C4-2B (cell line): ENCODE measurements around the gene PPT2.
A peak's percentile ranks its signal among the peaks of the same experiment; 100 is the strongest.

Source experiments
- H3K27ac ChIP-seq: fragments of 450-650 bp; 2 replicates; pipeline ENCODE4 v1.5.1; 2017
- ZFX ChIP-seq: fragments of 450-650 bp; IDR thresholded peaks from 2 replicates; pipeline ENCODE4 v1.6.1; 2017
- TF ChIP-seq, protein P1 (sequence below): fragments of 450-650 bp; conservative IDR thresholded peaks from 2 replicates; pipeline ENCODE4 v1.5.1; 2017; ENCODE audit warnings: mild to moderate bottlenecking

The PPT2 gene

DNA sequence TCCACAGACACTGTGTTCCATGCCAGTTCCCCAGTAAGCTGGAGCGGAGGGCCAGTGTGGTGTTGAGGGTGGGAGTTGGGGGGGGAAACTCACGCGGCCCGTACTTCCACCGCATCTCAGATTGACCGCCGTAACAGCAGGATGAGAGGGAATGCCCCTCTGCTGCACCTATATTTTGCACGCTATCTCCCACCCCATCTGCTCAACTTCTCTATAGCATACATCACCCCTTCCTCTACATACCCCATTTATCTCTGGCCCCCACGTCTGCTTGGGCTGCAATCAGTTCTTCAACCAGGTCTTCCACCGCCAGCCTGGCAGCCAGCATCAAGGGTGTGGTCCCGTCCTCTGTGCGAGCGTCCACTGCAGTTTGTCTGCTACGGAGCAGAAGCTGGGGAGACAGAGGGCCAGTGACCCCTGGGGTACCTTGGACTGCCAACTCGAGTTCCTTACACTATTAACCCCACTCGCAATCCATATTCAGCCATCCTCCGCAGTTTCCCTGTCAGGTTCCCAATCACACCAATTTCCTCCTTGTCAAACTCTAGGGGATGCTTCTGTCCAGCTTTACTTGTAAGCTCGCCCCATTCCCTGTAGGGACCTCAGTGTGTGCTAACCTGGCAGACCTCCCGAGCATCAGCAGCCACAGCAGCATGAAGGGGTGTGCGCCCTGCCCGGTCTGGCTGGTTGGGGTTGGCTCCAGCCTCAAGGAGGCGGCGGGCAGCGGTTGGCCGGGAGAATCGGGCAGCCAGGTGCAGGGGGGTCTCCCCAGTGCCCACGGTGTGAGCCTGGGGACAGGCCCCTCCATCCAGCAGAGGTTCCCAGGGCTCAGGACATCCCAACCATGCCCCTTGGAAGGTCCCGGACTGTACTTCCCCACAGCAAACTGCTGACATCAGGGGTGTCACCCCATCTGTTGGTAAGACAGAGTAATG is 43.0 kb downstream of the PPT2 start:
- TF ChIP-seq, protein P1, sequence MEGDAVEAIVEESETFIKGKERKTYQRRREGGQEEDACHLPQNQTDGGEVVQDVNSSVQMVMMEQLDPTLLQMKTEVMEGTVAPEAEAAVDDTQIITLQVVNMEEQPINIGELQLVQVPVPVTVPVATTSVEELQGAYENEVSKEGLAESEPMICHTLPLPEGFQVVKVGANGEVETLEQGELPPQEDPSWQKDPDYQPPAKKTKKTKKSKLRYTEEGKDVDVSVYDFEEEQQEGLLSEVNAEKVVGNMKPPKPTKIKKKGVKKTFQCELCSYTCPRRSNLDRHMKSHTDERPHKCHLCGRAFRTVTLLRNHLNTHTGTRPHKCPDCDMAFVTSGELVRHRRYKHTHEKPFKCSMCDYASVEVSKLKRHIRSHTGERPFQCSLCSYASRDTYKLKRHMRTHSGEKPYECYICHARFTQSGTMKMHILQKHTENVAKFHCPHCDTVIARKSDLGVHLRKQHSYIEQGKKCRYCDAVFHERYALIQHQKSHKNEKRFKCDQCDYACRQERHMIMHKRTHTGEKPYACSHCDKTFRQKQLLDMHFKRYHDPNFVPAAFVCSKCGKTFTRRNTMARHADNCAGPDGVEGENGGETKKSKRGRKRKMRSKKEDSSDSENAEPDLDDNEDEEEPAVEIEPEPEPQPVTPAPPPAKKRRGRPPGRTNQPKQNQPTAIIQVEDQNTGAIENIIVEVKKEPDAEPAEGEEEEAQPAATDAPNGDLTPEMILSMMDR, result no peak
- no peak for TF ChIP-seq ZFX
- H3K27ac ChIP-seq, result peak overlapping the region; percentile 97

GRCh38 chr6:32198345-32198696 is 44.4 kb downstream of the PPT2 start:
- TF ChIP-seq, protein P1, result no peak
- TF ChIP-seq ZFX, result no peak
- no peak overlapping the region for H3K27ac ChIP-seq

DNA sequence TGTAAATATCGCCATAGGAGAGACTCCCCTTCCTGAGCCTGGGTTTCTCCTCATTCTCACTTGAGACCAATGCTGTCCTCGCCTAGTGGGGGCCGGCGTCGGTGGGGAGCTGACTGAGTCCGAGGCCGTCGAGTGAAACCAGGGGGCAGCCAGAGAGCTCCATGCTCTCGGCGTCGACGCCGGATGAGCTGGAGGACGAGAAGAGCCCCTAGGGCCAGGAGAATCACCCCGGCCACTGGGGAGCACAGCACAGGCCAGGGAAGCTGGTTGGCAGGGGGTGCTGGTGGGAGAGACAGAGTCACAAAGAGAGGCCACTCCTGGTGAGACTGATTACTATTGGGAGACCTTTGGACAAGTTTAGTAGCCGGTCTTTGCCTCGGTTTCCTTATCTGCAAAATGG is 44.9 kb downstream of the PPT2 start:
- TF ChIP-seq ZFX, result no peak
- TF ChIP-seq, protein P1, result no peak
- no peak overlapping the region for H3K27ac ChIP-seq

- H3K27ac ChIP-seq, result no peak overlapping the region
- TF ChIP-seq ZFX, result no peak
- TF ChIP-seq, protein P1, result no peak
Measured at GRCh38 chr6:32200711-32201475, 47.0 kb downstream of the PPT2 start.

DNA sequence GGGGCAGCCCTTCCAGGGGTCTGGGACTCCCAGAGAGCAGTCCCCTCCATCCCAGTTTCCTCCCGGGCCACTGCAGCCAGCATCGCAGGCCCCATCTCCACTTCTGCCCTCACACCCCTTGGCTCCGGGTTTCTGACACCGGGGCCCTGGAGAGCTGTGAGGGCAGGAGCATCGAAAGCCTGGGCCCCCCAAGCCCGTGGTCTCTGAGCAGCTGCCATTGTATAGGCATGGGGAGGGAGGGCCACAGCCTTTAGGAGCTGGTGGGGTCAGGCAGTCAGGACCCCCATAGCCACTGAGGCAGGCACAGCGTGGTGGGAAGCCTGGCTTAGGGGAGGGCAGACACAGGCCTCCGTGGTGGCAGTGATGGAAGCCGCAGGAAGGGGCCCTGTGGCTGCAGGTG is 48.2 kb downstream of the PPT2 start:
- no peak for TF ChIP-seq ZFX
- TF ChIP-seq, protein P1, result no peak

DNA sequence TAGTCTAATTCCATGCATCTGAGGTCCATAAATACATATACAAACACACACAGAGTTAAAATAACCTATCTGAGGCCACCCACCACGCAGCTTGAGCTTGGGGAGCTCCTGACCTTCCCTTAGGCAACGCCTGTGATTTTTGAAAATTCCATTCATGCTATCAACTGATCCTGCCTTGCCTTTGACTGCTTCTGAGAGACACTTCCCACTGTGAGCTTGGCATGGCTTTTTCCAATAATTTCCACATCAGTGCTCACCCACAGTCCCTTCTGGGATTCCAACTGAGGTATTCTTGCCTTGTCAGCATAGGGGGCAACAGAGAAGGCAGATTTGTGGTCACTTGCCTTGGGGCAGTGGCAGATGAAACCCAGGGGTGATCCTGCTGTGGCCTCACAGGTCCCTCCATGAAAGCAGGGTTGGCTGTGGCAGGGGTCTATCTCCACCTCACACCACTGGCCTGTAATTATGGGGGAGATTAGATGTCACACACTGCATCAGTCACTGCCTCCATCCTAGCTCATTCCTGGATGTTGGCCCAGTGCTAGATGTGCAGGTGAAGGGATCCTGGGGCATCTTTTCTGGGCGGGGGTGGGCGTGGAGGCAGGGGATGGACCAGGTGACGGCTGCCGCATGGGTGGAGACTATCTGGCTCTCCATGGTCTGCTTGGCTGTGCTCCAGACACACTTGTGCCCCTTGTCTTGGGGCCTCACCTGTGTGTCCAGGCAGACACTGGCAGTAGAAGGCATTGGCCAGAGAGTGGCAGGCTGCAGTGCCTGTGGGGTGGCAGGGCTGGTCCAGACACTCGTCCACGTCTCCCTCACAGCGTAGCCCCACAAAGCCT is 49.7 kb downstream of the PPT2 start:
- TF ChIP-seq ZFX, result no peak
- TF ChIP-seq, protein P1, result no peak
- H3K27ac ChIP-seq, result no peak overlapping the region

More for the DNA sequence above, 48.2 kb downstream of the PPT2 start:
- H3K27ac ChIP-seq, result no peak overlapping the region
